Measurements from ENCODE around the gene PLXNA2.

GRCh38 chr1:208009706-208010444, 234.3 kb downstream of the PLXNA2 start:
- TF ChIP-seq CTCF (IDR thresholded peaks at IDR 0.05) (no peak), EZH2phosphoT487 (IDR thresholded peaks at IDR 0.05) (no peak)
